HG03565 (cell line): ENCODE results near the gene HDGF.

Source experiments
- ATAC-seq: cut with Tn5 transposase; IDR thresholded peaks from one replicate; pipeline ENCODE4 v1.9.1; 2021; ENCODE audit warnings: mild to moderate bottlenecking, moderate library complexity; ENCODE audit not compliant: unreplicated experiment

HDGF gene

DNA sequence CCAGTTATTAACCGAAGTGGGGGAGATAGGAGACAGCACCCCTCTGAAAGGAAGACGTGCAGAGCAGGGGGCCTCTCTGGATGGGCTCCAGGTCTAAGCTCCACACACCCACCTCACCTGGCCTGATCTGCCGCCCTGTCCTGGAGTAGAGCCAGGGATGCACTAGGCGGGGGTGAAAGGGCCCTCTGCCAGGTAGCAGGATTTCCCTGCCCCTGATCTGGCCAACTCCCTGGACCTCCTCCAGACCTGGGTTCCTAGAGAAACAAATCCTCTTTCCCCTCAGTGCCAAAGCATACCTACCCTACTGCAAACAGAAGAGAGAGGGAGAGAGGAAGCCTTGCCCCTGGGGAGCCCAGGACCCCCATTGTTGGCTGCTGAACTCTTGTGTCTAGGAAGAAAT lies 48.1 kb downstream of the HDGF start:
- ATAC-seq = no peak

DNA sequence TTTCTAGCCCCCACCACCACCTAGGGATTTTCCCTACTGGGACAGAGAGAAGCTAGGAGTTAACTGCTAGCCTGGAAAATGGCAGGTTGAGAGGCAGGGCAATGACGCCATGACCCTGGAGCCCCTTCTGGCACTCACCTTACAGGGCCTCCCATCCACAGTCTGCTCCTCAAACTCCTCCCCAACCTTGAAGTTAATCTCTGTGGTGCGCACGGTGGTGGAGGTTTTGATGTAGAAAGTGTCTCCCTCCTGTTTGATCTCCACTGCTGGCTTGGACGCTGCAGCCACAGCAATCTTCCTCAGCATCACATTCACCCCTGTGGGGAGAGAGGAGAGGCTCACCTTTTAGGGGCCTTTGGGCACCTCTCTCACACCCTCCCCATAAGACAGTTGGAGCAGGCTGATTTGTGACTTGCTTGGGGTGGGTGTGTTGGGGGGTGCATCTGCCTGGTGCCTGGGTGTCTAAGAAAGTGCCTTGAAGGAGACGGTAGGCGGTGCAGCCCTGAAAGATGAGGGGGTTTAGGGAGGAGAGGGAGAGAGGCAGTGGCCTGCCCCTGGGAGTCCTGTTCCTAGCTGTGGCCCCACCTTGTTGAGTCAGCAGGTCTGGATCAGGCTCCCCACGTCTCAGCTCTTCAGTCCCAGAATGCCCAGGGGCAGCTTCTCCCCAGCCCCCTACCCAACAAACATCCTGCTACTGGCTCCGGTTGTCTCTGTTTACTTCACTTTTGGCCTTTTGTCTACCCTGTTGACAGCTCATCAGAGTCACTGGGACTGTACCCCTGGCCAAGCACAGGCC lies 50.5 kb downstream of the HDGF start:
- ATAC-seq = no peak

DNA sequence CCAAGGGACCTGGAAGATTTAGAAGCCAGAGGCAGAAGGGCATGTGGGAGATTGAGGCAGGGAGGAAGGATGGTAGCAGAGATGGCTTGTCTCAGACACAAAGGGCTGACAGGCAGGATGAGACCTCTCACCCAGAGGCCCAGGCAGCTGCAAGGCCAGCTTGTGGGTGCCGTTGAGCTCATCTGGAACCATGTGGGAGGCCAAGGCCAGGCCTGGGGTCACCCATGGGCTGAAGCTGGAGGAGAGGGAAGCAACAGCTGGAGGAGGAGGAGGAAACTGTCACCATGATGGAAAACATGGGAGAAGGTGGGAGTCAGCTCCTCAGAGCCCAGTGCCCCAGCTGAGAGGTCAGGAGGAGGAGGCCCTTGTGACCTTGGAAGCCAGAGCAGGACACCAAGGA lies 52.5 kb downstream of the HDGF start:
- no peak for ATAC-seq

DNA sequence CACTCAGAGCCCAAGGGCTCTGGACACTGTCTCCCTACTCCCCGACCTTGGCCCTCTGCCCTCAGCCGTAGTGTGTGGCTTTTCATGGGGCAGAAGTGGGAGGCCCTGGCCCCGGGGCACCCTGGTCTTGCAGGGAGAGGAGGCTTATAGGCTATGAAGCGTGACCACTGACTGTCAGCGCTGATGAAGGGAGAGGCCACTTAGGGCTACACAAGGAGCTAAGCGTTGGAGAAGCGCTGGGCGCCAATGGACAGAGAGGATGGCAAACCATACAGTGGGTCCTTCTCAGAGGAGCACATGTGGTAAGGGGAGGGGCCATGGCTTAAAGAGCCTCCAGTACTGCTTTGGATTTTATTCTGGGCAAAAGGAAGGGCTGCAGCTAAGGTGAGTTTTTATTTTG lies 54.0 kb downstream of the HDGF start:
- no peak for ATAC-seq

DNA sequence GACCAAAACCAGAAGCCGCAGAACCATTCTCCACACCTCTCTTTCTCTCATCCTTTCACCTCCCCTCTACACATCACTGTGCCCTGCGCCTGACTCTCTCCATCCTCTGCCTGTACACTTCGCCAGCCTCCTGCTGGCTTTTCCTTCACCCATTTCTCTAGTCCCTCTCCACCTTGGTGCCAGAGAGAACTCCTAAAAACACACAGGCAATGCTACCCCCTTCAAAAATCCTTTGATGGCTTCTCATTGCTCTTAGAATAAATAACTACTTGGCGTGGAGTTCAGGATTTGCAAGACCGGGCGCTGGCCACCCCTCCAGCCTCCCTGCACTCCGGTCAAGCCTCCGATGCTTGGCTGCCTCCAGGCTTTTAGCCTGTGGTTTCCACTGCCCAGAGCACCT lies 54.7 kb downstream of the HDGF start:
- ATAC-seq = no peak

DNA sequence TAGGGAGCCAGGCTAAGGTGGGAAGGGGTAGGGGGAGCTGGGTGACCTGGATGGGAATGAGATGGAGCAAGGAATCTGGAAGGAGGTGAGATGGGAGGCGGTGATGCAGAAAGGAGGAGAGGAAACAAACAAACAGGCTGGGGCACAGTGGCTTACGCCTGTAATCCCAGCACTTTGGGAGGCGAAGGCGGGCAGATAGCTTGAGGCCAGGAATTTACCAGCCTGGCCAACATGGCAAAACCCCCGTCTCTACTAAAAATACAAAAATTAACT lies 56.8 kb downstream of the HDGF start:
- ATAC-seq = no peak

DNA sequence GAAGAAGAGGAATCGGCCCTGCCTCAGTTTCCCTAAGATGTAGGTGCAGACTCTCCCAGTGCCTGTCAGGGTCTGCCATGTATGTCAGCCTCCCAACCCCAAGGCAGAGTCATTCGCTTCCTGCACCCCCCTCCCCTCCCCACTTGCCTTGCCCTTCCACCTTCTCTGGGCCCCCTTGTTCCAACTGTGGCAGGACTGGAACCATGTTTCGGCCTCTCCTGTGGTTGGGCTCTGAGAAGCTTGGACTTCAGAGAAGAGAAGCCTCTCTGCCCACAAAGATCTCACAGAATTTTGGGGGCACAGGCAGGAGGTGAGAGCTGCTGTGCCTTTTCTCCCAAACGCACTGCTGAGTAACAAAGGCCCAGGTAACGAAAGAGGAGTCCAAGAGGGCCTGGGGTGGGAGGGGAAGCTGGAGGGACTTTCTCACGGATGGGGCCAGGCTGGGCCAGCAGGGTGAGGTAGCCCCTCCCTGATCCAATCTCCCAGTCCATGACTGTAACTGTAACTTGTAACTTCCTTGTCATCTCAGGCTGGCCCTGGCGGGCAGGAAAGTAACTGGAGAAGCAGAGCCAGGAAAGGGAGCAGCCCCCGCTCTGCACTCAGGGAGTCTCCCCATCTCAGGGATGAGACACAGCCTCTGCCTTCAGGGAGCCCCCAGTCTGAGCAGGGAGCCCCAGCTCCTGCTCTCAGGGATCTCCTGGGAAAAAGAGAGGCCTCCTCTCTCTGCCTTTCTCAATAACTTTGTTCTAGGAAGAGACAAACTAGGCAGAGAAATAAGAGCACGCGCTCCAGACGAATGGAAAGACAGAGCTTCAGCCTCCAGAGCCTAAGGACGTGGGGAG lies 57.4 kb downstream of the HDGF start:
- no peak for ATAC-seq

DNA sequence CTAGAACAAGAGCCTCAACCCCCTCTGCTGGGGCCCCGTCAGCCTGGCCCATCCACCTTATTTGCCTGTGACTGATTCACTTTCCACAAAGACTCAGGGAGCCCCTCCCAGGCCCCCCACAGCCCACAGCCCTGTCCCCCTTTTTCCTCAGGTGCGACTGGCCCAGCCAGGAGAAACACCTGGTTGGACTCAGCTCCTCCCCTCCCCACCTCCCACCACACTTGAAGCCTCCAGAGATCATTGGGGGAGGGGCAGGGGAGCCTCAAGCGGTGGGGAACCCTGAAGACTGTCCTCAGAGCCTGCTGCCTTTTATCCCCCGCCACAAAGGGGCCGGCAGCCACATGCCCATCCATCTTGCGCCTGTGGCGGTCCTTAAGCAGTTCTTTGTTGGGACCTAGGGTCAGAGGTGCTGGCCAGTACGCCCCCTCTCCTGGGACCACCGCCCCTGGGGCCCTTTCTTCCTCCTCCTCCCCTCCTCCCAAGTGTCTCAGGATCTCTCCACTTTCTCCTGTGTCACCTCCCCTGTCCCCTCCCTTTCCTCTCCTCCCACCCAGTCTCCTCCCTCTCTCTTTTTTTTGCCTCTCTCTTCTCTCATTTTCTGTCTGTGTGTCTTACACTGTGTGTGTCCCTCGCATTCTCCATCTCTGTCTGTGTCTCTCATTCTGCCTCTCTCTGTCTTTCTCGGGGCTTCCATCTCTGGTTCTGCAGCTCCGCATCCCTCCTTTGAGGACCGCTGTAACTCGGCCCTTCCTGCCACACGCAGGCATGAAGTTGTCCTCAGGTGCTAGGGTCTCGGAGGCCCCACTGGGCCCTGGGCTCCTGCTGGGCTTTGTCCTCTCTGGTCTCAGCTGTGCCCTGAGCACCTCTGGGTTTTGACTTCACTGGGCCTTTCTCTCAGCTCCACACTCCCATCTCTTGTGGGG lies 58.3 kb downstream of the HDGF start:
- ATAC-seq = no peak

DNA sequence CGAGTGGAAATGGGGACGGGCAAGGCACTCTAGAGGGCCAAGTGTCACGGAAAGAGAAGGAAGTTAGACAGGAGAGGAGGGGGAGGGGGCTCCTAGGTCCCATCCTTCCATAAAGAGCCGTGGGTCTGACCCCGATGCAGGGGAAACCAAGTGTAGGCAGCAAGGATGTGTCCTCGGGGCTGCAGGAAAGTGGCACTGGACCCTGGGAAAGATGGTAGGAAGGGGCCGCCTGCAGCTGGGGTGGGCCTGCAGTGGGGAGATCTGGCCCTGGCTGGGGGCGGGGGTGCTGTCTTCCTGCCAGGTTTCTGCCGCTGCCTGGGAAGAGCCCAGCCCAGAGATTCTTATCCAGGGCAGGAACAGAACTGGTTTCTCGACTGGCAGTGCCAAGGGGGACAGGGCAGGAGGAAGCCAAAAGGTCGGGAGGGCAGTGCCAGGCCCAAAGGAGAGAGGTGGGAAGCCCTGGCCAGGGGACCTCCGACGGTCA lies 59.0 kb downstream of the HDGF start:
- ATAC-seq = no peak
